Measurements from ENCODE around the gene ADGRL3. TPM values are rescaled to one million over a fixed set of nuclear protein-coding genes. Genes with fewer than 3 reads are reported as not detected.

The ADGRL3 gene
- polyA plus RNA-seq, 3 donors, result 22.2 to 26.3 (median 24.3) TPM

- no peak for DNase-seq
Measured at GRCh38 chr4:61276029-61276428, 75.9 kb downstream of the ADGRL3 start.

- no peak for DNase-seq
Measured at GRCh38 chr4:61277785-61278760, 77.9 kb downstream of the ADGRL3 start.

GRCh38 chr4:61292322-61292721, 92.2 kb downstream of the ADGRL3 start:
- no peak for DNase-seq

- no peak for DNase-seq
Measured at GRCh38 chr4:61293707-61294400, 93.7 kb downstream of the ADGRL3 start.

- DNase-seq, result no peak
Measured at GRCh38 chr4:61294936-61295335, 94.8 kb downstream of the ADGRL3 start.

- DNase-seq, result no peak
Measured at GRCh38 chr4:61296144-61296543, 96.0 kb downstream of the ADGRL3 start.

GRCh38 chr4:61298178-61298740, 98.1 kb downstream of the ADGRL3 start:
- DNase-seq, result no peak

GRCh38 chr4:61299316-61299715, 99.2 kb downstream of the ADGRL3 start:
- no peak for DNase-seq

- no peak for DNase-seq
Measured at GRCh38 chr4:61300266-61300844, 100.2 kb downstream of the ADGRL3 start.

GRCh38 chr4:61301271-61301670, 101.1 kb downstream of the ADGRL3 start:
- DNase-seq, result no peak

GRCh38 chr4:61308033-61308432, 107.9 kb downstream of the ADGRL3 start:
- DNase-seq, result no peak

GRCh38 chr4:61309616-61310015, 109.5 kb downstream of the ADGRL3 start:
- DNase-seq, result no peak

GRCh38 chr4:61312526-61312925, 112.4 kb downstream of the ADGRL3 start:
- DNase-seq, result no peak

GRCh38 chr4:61318431-61318830, 118.3 kb downstream of the ADGRL3 start:
- no peak for DNase-seq

GRCh38 chr4:61319156-61319555, 119.0 kb downstream of the ADGRL3 start:
- no peak for DNase-seq

- no peak for DNase-seq
Measured at GRCh38 chr4:61320154-61320553, 120.0 kb downstream of the ADGRL3 start.

GRCh38 chr4:61320631-61321030, 120.5 kb downstream of the ADGRL3 start:
- no peak for DNase-seq

- DNase-seq, result no peak
Measured at GRCh38 chr4:61332693-61333092, 132.6 kb downstream of the ADGRL3 start.

GRCh38 chr4:61333490-61333889, 133.4 kb downstream of the ADGRL3 start:
- DNase-seq, result no peak

GRCh38 chr4:61335241-61335763, 135.2 kb downstream of the ADGRL3 start:
- DNase-seq, result no peak

GRCh38 chr4:61336488-61336887, 136.4 kb downstream of the ADGRL3 start:
- no peak for DNase-seq

- DNase-seq, result no peak
Measured at GRCh38 chr4:61336916-61337315, 136.8 kb downstream of the ADGRL3 start.

Data from renal pelvis (tissue), 4 donors.